ENCODE measurements around the gene CDC25A.

- peak; percentile 15 to 39 (median 33) for TF ChIP-seq CTCF (IDR thresholded peaks at IDR 0.05)
- TF ChIP-seq POLR2AphosphoS5 (IDR thresholded peaks at IDR 0.05): no peak
- no peak for TF ChIP-seq POLR2A (IDR thresholded peaks at IDR 0.05)
- no peak for TF ChIP-seq EP300 (IDR thresholded peaks at IDR 0.05; ENCODE audit: low read depth)
Measured at GRCh38 chr3:48232734-48233133, 44.5 kb upstream of the CDC25A start.
